ENCODE measurements around the gene DNMBP. TPM values are rescaled to one million over a fixed set of nuclear protein-coding genes. Genes with fewer than 3 reads are reported as not detected.

Gene DNMBP
- total RNA-seq, 2 experiments from 2014 or later, result 2.2 to 2.3 TPM

DNA sequence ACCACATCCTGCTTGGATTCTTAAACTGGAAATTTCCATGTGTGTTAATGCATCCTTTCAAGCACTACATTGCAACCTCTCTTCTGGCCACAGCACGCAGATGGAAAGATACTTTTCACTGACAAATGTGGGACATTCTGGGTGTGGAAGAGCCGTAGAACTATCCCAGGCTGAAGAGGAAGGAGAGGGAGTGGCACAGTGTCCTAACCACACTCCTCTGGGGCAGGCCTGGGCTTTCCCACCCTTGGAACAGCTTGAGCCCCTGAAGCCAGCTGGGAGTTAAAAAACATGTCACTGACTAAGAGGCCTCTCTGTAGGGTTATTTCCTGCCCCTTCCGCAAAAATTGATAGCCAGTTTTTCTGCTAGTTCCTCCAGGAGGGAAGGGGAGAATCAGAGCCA, 34.0 kb upstream of the DNMBP start:
- no peak overlapping the region for H3K4me3 Mint-ChIP-seq
- Histone ChIP-seq H3K27ac (ENCODE audit: low read depth in 1 of 2, low read length in 2 of 2) (no peak overlapping the region), H3K9me3 (ENCODE audit: control insufficient read depth in 1 of 2, insufficient read depth in 1 of 2, low read length in 2 of 2) (no peaks in the 10 kb centered on the region), H3K36me3 (ENCODE audit: insufficient read depth, low read length) (no peaks in the 10 kb centered on the region), H3K4me1 (ENCODE audit: insufficient read depth, low read length) (no peaks in the 10 kb centered on the region), H3K4me3 (ENCODE audit: low read length) (no peak overlapping the region), H3K27me3 (ENCODE audit: control insufficient read depth in 1 of 2, insufficient read depth in 2 of 2, low read length in 2 of 2) (no peaks in the 10 kb centered on the region)
- peaks cover 14% of the 10 kb centered on the region for H3K27me3 Mint-ChIP-seq
- ChIA-PET POLR2A (no interaction called here), CTCF (interaction anchor here (1.3 to 1.4 kb wide), 2 partner anchors 33 to 198 kb away, joined by 3 to 4 read pairs; no protein-coding TSS in a partner anchor)
- TF ChIP-seq, protein P1, sequence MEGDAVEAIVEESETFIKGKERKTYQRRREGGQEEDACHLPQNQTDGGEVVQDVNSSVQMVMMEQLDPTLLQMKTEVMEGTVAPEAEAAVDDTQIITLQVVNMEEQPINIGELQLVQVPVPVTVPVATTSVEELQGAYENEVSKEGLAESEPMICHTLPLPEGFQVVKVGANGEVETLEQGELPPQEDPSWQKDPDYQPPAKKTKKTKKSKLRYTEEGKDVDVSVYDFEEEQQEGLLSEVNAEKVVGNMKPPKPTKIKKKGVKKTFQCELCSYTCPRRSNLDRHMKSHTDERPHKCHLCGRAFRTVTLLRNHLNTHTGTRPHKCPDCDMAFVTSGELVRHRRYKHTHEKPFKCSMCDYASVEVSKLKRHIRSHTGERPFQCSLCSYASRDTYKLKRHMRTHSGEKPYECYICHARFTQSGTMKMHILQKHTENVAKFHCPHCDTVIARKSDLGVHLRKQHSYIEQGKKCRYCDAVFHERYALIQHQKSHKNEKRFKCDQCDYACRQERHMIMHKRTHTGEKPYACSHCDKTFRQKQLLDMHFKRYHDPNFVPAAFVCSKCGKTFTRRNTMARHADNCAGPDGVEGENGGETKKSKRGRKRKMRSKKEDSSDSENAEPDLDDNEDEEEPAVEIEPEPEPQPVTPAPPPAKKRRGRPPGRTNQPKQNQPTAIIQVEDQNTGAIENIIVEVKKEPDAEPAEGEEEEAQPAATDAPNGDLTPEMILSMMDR (IDR thresholded peaks at IDR 0.05), result no peak
- H3K4me1 Mint-ChIP-seq (ENCODE audit: low read depth), result no peaks in the 10 kb centered on the region
- H3K9me3 Mint-ChIP-seq, result no peaks in the 10 kb centered on the region
- H3K27ac Mint-ChIP-seq, result no peak overlapping the region
- ATAC-seq (ENCODE audit: poor library complexity) (no peak), DNase-seq (no peak)
- H3K36me3 Mint-ChIP-seq (ENCODE audit: low read depth), result no peaks in the 10 kb centered on the region
- intact Hi-C loops (cut with DNase I, micrococcal nuclease), result no loop called here

DNA sequence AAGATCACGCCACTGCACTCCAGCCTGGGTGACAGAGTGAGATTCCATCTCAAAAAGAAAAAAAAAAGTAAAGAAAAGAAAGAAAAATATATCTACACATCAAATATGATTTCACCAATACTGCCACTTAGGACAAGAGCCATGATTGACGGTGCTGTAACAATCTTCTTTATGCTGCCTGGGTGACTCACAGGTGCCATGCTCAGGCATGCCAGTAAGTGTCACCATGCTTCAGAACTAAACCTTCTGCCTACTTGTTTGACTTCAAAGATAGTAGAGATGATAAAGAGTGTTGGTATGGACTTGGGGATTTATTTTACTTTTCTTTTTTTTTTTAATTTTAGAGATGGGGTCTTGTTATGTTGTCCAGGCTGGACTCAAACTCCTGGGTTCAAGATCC, 33.6 kb upstream of the DNMBP start:
- TF ChIP-seq, protein P1 (IDR thresholded peaks at IDR 0.05), result no peak
- Histone ChIP-seq H3K4me1 (ENCODE audit: insufficient read depth, low read length) (no peaks in the 10 kb centered on the region), H3K36me3 (ENCODE audit: insufficient read depth, low read length) (no peaks in the 10 kb centered on the region), H3K27me3 (ENCODE audit: control insufficient read depth in 1 of 2, insufficient read depth in 2 of 2, low read length in 2 of 2) (no peaks in the 10 kb centered on the region), H3K9me3 (ENCODE audit: control insufficient read depth in 1 of 2, insufficient read depth in 1 of 2, low read length in 2 of 2) (no peaks in the 10 kb centered on the region), H3K4me3 (ENCODE audit: low read length) (no peak overlapping the region), H3K27ac (ENCODE audit: low read depth in 1 of 2, low read length in 2 of 2) (no peak overlapping the region)
- no peak overlapping the region for H3K4me3 Mint-ChIP-seq
- H3K4me1 Mint-ChIP-seq (ENCODE audit: low read depth), result no peaks in the 10 kb centered on the region
- no peak for ATAC-seq (ENCODE audit: poor library complexity)
- intact Hi-C loops (cut with DNase I, micrococcal nuclease), result no loop called here
- H3K9me3 Mint-ChIP-seq, result no peaks in the 10 kb centered on the region
- no peak overlapping the region for H3K27ac Mint-ChIP-seq
- no peak for DNase-seq
- H3K36me3 Mint-ChIP-seq (ENCODE audit: low read depth), result no peaks in the 10 kb centered on the region
- ChIA-PET CTCF (interaction anchor here (1.3 to 1.4 kb wide), 2 partner anchors 33 to 198 kb away, joined by 3 to 4 read pairs; no protein-coding TSS in a partner anchor), POLR2A (no interaction called here)
- H3K27me3 Mint-ChIP-seq, result peaks cover 18% of the 10 kb centered on the region

DNA sequence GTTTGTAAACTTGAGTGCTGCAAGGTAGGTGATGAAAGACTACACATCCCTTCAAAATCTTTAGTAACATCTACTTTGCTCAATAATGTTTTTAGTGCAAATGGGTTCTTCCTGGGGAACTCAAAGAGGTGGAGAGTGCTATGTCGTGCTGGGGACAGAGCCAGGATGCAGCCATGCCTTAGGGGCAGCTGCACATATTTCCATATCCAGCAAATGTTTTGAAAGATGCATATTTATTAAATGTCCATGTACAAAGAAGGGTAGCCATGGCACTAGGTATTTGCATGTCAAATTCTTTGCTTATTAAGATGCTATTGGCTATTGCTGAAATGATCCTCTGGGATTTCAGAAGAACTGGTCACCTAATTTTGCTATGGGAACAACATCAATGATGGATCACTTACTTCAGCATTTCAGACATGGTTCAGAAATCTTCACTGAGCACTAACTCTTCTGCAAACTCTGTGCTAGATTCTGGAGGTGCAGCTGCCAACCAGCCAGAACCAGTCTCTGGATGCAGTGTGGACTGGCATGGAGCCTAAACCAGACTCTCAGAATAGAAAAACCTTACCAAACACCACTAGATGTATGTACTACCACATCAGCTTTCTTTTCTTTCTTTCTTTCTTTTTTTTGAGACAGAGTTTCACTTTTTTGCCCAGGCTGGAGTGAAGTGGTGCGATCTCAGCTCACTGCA, 31.7 kb upstream of the DNMBP start:
- TF ChIP-seq, protein P1 (IDR thresholded peaks at IDR 0.05), result no peak
- Histone ChIP-seq H3K4me3 (ENCODE audit: low read length) (no peak overlapping the region), H3K36me3 (ENCODE audit: insufficient read depth, low read length) (no peaks in the 10 kb centered on the region), H3K9me3 (ENCODE audit: control insufficient read depth in 1 of 2, insufficient read depth in 1 of 2, low read length in 2 of 2) (no peaks in the 10 kb centered on the region), H3K27me3 (ENCODE audit: control insufficient read depth in 1 of 2, insufficient read depth in 2 of 2, low read length in 2 of 2) (no peaks in the 10 kb centered on the region), H3K27ac (ENCODE audit: low read depth in 1 of 2, low read length in 2 of 2) (no peak overlapping the region), H3K4me1 (ENCODE audit: insufficient read depth, low read length) (no peaks in the 10 kb centered on the region)
- DNase-seq (no peak), ATAC-seq (ENCODE audit: poor library complexity) (no peak)
- Mint-ChIP-seq H3K27me3 (peaks cover 15% of the 10 kb centered on the region), H3K27ac (no peak overlapping the region), H3K4me1 (ENCODE audit: low read depth) (no peaks in the 10 kb centered on the region), H3K4me3 (no peak overlapping the region), H3K9me3 (no peaks in the 10 kb centered on the region), H3K36me3 (ENCODE audit: low read depth) (no peaks in the 10 kb centered on the region)
- ChIA-PET CTCF (no interaction called here), POLR2A (no interaction called here)
- intact Hi-C loops (cut with DNase I, micrococcal nuclease), result no loop called here
